MG63 (cell line): Measurements from ENCODE around the gene UBA7. TPM values are rescaled to one million over a fixed set of nuclear protein-coding genes. Genes with fewer than 3 reads are reported as not detected.

Source experiments
- DNase-seq: peaks from one replicate; pipeline ENCODE4 v3.0.0-alpha.2; 2020
- H3K27me3 ChIP-seq: fragments of 250-450 bp; sonication (Bioruptor Pico); 2 replicates; pipeline ENCODE4 v1.5.1; 2020; ENCODE audit warnings: mild to moderate bottlenecking, moderate library complexity
- H3K36me3 ChIP-seq: fragments of 250-450 bp; sonication (Bioruptor Pico); 2 replicates; pipeline ENCODE4 v1.5.1; 2020; ENCODE audit warnings: mild to moderate bottlenecking, moderate library complexity
- H3K4me3 ChIP-seq: fragments of 250-450 bp; sonication (Bioruptor Pico); 2 replicates; pipeline ENCODE4 v1.5.1; 2020; ENCODE audit warnings: mild to moderate bottlenecking, moderate library complexity
- H3K9me3 ChIP-seq: fragments of 250-450 bp; sonication (Bioruptor Pico); 2 replicates; pipeline ENCODE4 v1.5.1; 2020; ENCODE audit warnings: mild to moderate bottlenecking, moderate library complexity
- total RNA-seq: library from RNA; depleted of rRNA; stranded (reverse); fragments of >200 nt; shearing (Covaris generic); gene quantifications from 2 replicates; pipeline ENCODE4 v1.2.3, GENCODE V29; 2014; ENCODE audit warnings: low replicate concordance

Gene UBA7
- total RNA-seq, 1 experiment from 2014 or later = 6.9 TPM

DNA sequence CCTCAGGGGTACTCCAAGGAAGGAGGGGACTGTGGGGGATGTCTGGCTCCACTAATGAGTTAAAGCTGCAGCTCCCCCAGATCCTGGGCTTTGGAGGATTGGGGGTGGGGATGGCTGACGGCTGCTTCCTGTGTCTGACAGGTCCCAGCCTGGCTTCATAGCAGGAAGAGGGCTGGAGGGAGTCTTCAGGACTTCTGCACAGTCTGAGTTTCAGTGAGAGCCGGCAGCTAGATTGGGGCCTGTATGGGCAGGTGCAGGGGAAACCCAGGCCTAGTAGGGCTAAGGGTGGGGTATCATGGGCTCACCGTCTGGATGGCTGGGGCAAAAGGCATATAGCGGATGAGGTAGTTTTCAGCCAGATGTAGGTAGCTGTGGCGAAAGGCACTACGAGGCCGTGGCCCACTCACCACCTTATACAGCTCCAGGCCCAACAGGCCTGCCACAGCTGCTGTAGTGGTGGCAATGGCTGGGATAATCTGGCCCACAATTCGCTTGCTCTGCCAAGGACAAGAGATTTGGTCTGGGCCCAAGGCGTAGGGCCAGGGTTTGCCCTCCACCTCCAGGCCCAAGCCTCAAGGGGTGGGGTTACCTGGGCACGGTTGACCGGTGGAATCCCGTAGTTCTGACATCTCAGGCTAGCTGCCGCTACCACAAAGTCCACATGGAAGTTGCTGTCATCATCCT is 6.2 kb downstream of the UBA7 start:
- no peak overlapping the region for H3K4me3 ChIP-seq
- H3K36me3 ChIP-seq = no peaks in the 10 kb centered on the region; the same call in 1 of the 2 replicates
- no peak for DNase-seq
- no peaks in the 10 kb centered on the region for H3K9me3 ChIP-seq
- no peaks in the 10 kb centered on the region for H3K27me3 ChIP-seq

DNA sequence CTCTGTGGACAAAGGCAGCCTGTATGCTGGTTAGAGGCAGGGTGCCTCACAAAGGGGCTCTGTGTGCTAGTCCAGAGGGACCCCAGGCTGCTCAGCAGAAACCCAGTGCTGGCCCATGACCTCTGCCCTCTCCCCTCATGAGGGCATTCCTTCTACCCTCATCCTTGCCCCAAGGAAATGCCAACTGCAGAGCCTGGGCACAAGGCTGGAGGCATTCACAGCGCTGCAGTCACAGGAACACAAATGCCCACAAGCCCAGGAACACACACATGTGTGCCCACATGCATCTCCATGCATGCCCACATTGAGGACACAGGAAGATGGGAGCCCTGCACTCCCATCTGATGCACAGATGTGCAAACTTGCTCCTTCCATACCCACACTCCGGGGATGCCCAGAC is 6.9 kb downstream of the UBA7 start:
- Histone ChIP-seq H3K4me3 (no peak overlapping the region), H3K36me3 (no peaks in the 10 kb centered on the region; the same call in 1 of the 2 replicates), H3K27me3 (no peaks in the 10 kb centered on the region), H3K9me3 (no peaks in the 10 kb centered on the region)
- no peak for DNase-seq

- Histone ChIP-seq H3K4me3 (no peak overlapping the region), H3K36me3 (no peaks in the 10 kb centered on the region; the same call in 1 of the 2 replicates), H3K27me3 (no peaks in the 10 kb centered on the region), H3K9me3 (no peaks in the 10 kb centered on the region)
- DNase-seq = no peak
Measured at GRCh38 chr3:49805897-49806701, 7.7 kb downstream of the UBA7 start.

DNA sequence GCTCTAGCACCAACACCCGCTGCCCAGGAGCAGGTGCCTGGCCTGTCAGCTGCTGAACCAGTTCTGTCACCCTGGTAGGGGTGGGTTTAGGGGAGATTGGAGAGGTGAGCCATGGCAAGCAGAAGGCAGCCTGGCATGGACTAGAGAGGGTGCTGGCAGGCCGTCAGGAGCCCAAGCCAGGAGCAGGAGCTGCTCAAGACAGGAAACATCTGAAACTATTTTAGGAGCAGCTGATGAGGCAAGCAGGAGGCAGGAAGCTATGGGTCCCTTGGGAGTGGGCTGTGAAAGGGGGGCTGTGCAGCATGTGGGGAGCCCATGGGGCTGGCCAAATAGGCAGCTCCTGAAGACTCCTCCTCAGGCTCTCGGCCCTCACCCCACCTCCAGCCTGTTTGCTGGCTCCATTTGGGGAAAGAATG is 8.4 kb downstream of the UBA7 start:
- Histone ChIP-seq H3K9me3 (no peaks in the 10 kb centered on the region), H3K4me3 (no peak overlapping the region)
- peak; percentile 75 for DNase-seq

GRCh38 chr3:49804141-49805041 is 9.4 kb downstream of the UBA7 start:
- Histone ChIP-seq H3K9me3 (no peaks in the 10 kb centered on the region), H3K36me3 (no peaks in the 10 kb centered on the region; the same call in 1 of the 2 replicates), H3K4me3 (peak overlapping the region; percentile 79), H3K27me3 (no peaks in the 10 kb centered on the region)
- DNase-seq = no peak

More for the DNA sequence above, 8.4 kb downstream of the UBA7 start:
- Histone ChIP-seq H3K27me3 (no peaks in the 10 kb centered on the region), H3K36me3 (no peaks in the 10 kb centered on the region; the same call in 1 of the 2 replicates)

DNA sequence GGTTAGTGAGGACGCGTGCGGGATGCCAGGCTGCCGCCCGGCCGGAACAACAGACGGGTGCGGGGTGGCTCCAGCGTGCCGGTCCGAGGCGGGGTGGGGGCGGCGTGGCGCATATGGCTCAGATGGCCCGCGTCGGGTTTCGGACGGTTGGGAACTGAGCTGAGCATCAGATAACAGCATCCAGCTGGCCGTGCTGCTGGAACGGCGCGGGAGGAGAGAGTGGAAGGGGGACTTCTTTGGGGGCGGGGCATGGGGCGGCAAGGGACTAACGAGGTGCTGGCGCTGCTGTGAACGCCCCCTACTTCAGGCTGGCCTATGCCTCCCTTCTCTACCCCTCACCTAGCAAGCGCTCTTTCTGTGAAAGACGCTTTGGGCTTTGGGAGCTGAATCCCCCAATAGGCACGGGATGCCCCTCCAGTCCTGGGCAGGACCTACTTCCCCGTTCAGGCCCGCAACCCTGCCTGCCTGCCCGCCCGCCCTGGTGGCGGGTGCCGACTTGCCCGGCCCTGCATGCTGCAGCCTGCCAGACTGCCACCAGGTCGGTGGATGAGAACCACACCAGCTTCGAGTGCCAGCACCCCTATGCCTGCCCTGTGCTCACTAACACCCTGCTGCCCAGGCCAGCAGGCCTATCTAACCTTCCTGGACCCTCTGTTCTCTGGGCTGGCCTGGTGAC is 10.2 kb downstream of the UBA7 start:
- no peaks in the 10 kb centered on the region for H3K9me3 ChIP-seq
- H3K36me3 ChIP-seq = no peaks in the 10 kb centered on the region; the same call in 1 of the 2 replicates
- peak overlapping the region; percentile 79 for H3K4me3 ChIP-seq
- peak; percentile 33 for DNase-seq
- no peaks in the 10 kb centered on the region for H3K27me3 ChIP-seq

DNA sequence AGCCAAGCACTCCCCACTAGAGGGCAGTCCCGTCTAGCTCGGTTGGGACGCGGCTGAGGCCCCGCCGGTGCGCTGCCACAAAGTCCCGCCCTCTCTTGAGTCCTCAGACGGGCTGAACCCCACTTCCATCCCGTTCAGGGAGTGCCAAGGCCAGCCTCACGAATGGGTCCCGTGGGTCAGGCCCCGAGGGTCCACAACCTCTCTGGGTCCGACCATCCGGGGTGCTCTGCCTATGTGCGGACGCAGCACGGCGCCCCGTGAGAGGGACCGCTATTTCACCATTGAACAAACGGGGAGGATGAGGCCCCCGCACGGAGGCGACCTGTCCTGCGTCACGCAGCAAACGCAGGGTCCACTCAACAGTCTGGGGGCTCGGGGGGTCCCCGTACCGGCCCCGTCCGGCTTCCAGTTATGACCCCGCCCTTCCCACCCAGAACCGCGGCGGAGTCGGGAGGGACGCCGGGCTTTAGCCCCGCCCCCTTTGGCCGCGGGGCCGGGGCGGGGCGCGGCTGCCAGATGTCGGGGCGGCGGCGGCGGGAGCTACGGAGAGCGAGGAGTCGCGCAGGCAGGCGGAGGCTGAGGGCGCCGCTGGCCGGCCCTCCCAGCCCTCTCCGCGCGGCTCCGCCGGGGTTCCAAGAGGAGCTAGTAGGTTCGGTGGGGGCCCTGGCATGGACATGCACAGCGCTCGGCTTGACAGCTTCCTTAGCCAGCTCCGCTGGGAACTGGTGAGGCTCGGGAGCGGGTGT is 10.9 kb downstream of the UBA7 start, which contains the start of gene INKA1:
TSS of gene INKA1 (plus strand) at position 543 of the 746 bp plus-strand sequence. CDS start at position 675, 132 bp downstream.
- H3K4me3 ChIP-seq = peak within 1 kb of the TSS; percentile 79
- H3K9me3 ChIP-seq = no peaks in the 10 kb centered on the region
- H3K27me3 ChIP-seq = no peaks in the 10 kb centered on the region
- H3K36me3 ChIP-seq = no peaks in the 10 kb centered on the region; the same call in 1 of the 2 replicates
- peak; percentile 70 for DNase-seq

GRCh38 chr3:49801160-49801559 is 12.6 kb downstream of the UBA7 start:
- no peak overlapping the region for H3K4me3 ChIP-seq
- H3K27me3 ChIP-seq = no peaks in the 10 kb centered on the region
- H3K36me3 ChIP-seq = no peaks in the 10 kb centered on the region; the same call in 1 of the 2 replicates
- no peak for DNase-seq
- no peaks in the 10 kb centered on the region for H3K9me3 ChIP-seq

GRCh38 chr3:49799761-49800160 is 14.0 kb downstream of the UBA7 start, which contains the start of gene CDHR4:
CDHR4 (minus strand) TSS chr3:49799873; CDS start chr3:49799812, 61 bp downstream.
- H3K36me3 ChIP-seq = no peaks in the 10 kb centered on the region
- H3K27me3 ChIP-seq = no peaks in the 10 kb centered on the region
- no peaks in the 10 kb centered on the region for H3K9me3 ChIP-seq
- H3K4me3 ChIP-seq = no peak within 1 kb of the TSS
- DNase-seq = peak; percentile 81

- Histone ChIP-seq H3K4me3 (no peak overlapping the region), H3K36me3 (no peaks in the 10 kb centered on the region), H3K27me3 (no peaks in the 10 kb centered on the region), H3K9me3 (no peaks in the 10 kb centered on the region)
- no peak for DNase-seq
Measured at GRCh38 chr3:49799105-49799504, 14.6 kb downstream of the UBA7 start.

GRCh38 chr3:49794926-49795905 is 18.5 kb downstream of the UBA7 start:
- H3K4me3 ChIP-seq = no peak overlapping the region
- no peaks in the 10 kb centered on the region for H3K27me3 ChIP-seq
- DNase-seq = no peak
- H3K9me3 ChIP-seq = no peaks in the 10 kb centered on the region
- no peaks in the 10 kb centered on the region for H3K36me3 ChIP-seq

GRCh38 chr3:49794431-49794830 is 19.3 kb downstream of the UBA7 start:
- H3K9me3 ChIP-seq = no peaks in the 10 kb centered on the region
- no peaks in the 10 kb centered on the region for H3K27me3 ChIP-seq
- H3K36me3 ChIP-seq = no peaks in the 10 kb centered on the region
- no peak for DNase-seq
- H3K4me3 ChIP-seq = no peak overlapping the region

DNA sequence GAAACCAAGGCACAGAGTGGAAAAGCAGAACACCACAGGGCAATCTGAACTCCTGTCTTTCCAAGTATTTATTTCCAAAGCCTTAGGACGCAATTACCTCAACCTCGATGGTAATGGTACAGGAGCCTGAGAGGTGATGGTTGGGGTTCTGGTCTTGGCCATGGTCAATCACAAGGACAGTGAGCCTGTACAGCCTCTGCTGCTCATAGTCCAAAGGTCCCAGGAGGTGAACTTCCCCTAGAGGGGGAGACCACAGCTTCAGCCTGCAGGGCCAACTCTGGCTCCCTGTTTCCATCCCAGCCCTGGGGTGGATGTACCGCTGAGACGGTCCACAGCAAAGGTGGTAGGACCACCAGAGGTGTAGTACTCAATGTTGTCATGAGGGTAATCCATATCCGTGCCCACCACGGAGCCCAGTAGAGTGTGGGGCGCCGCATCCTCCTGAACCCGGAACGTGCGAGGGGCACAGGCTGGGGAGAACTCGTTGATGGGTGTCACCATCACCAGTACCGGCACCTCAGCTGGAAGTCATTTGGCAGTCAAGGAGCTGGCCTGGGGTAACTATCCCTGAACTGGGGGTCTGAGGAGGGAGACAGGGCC is 20.2 kb downstream of the UBA7 start:
- no peaks in the 10 kb centered on the region for H3K27me3 ChIP-seq
- H3K36me3 ChIP-seq = no peaks in the 10 kb centered on the region
- no peaks in the 10 kb centered on the region for H3K9me3 ChIP-seq
- no peak for DNase-seq
- no peak overlapping the region for H3K4me3 ChIP-seq
